Dermis microvascular lymphatic vessel endothelial cell (primary cell): ENCODE results near the gene CAPN13. TPM values are rescaled to one million over a fixed set of nuclear protein-coding genes. Genes with fewer than 3 reads are reported as not detected.

ENCODE experiments used
- DNase-seq, 2 donors: peaks; one replicate each; pipeline versions ENCODE4 v3.0.0 to v3.0.0-alpha.2; 2010; ENCODE audit warnings: low read depth in 2 of 2
- total RNA-seq: library from RNA; depleted of rRNA; stranded (reverse); fragments of >200 nt; gene quantifications from 2 replicates; pipeline ENCODE4 v1.2.1, GENCODE V29; 2014

The CAPN13 gene
- total RNA-seq, 1 donor from 2014 or later: not detected

- DNase-seq: no peak
Observed at GRCh38 chr2:30730736-30731647, 76.3 kb downstream of the CAPN13 start.

GRCh38 chr2:30729031-30729430 lies 78.2 kb downstream of the CAPN13 start:
- no peak for DNase-seq

- no peak for DNase-seq
Observed at GRCh38 chr2:30722936-30723725, 84.1 kb downstream of the CAPN13 start.

GRCh38 chr2:30721668-30722647 lies 85.3 kb downstream of the CAPN13 start:
- DNase-seq: no peak

- no peak for DNase-seq
Observed at GRCh38 chr2:30721241-30721640, 86.0 kb downstream of the CAPN13 start.

GRCh38 chr2:30717081-30717650 lies 90.1 kb downstream of the CAPN13 start:
- no peak for DNase-seq

- DNase-seq: no peak
Observed at GRCh38 chr2:30716123-30716900, 90.9 kb downstream of the CAPN13 start.

- DNase-seq: no peak
Observed at GRCh38 chr2:30714811-30715709, 92.2 kb downstream of the CAPN13 start.

- no peak for DNase-seq
Observed at GRCh38 chr2:30713698-30714097, 93.5 kb downstream of the CAPN13 start.

- DNase-seq: peak; percentile 88 to 91
Observed at GRCh38 chr2:30711646-30712085, 95.6 kb downstream of the CAPN13 start.

- no peak for DNase-seq
Observed at GRCh38 chr2:30710461-30710860, 96.8 kb downstream of the CAPN13 start.

- DNase-seq: no peak
Observed at GRCh38 chr2:30710016-30710415, 97.2 kb downstream of the CAPN13 start.

GRCh38 chr2:30709516-30709915 lies 97.7 kb downstream of the CAPN13 start:
- no peak for DNase-seq

GRCh38 chr2:30708491-30709290 lies 98.6 kb downstream of the CAPN13 start:
- DNase-seq: peak in 1 of 2 donors; percentile 19

GRCh38 chr2:30707304-30707903 lies 99.8 kb downstream of the CAPN13 start:
- no peak for DNase-seq

GRCh38 chr2:30706534-30707303 lies 100.5 kb downstream of the CAPN13 start:
- peak; percentile 28 to 61 for DNase-seq
